Lower leg skin (tissue), 3 donors: ENCODE results near the gene ABCA3.

Source experiments
- CTCF ChIP-seq, 3 donors: fragments of 450-650 bp; IDR thresholded peaks; one replicate each; pipeline ENCODE4 v1.5.1; 2016; ENCODE audit warnings: antibody characterized with exemption in 3 of 3, mild to moderate bottlenecking in 3 of 3, moderate library complexity in 2 of 3
- POLR2A ChIP-seq, 2 donors: fragments of 450-650 bp; IDR thresholded peaks; one replicate each; pipeline ENCODE4 v1.6.1; 2016 to 2017; ENCODE audit warnings: antibody characterized with exemption in 2 of 2, mild to moderate bottlenecking in 1 of 2, moderate library complexity in 1 of 2

- TF ChIP-seq CTCF (IDR thresholded peaks at IDR 0.05): no peak
- no peak for TF ChIP-seq POLR2A (IDR thresholded peaks at IDR 0.05)
Measured at GRCh38 chr16:2366660-2367309, 26.3 kb upstream of the ABCA3 start.
